ENCODE measurements around the gene DSCAM. TPM values are rescaled to one million over a fixed set of nuclear protein-coding genes. Genes with fewer than 3 reads are reported as not detected.

The DSCAM gene
- total RNA-seq, 1 donor from 2014 or later, result not detected

GRCh38 chr21:40562242-40563002, 284.5 kb downstream of the DSCAM start:
- Histone ChIP-seq H3K4me1 (no peaks in the 10 kb centered on the region), H3K27me3 (no peaks in the 10 kb centered on the region), H2AFZ (replicated peaks) (no peak overlapping the region), H3K27ac (no peak overlapping the region), H3K9me3 (ENCODE audit: low read depth) (no peaks in the 10 kb centered on the region), H3K4me2 (no peak overlapping the region), H3K36me3 (no peaks in the 10 kb centered on the region), H3F3A (ENCODE audit: low read depth) (no peaks in the 10 kb centered on the region), H3K79me2 (ENCODE audit: low read depth) (no peaks in the 10 kb centered on the region), H3K4me3 (no peak overlapping the region), H4K20me1 (ENCODE audit: low read depth) (no peaks in the 10 kb centered on the region), H3K9ac (no peak overlapping the region)
- no peak for DNase-seq (ENCODE audit: low spot score)
- Mint-ChIP-seq H3K9me3 (no peaks in the 10 kb centered on the region), H3K27me3 (ENCODE audit: insufficient read depth, low read depth) (peaks cover 2% of the 10 kb centered on the region), H3K4me3 (no peak overlapping the region), H3K36me3 (no peaks in the 10 kb centered on the region), H3K27ac (no peak overlapping the region), H3K4me1 (no peaks in the 10 kb centered on the region)
- no peak for TF ChIP-seq EZH2 (IDR thresholded peaks at IDR 0.05)
- no peak for TF ChIP-seq EZH2phosphoT487 (IDR thresholded peaks at IDR 0.05)
- no peak for TF ChIP-seq CTCF (IDR thresholded peaks at IDR 0.05)

- Histone ChIP-seq H3K79me2 (ENCODE audit: low read depth) (no peaks in the 10 kb centered on the region), H3F3A (ENCODE audit: low read depth) (no peaks in the 10 kb centered on the region), H3K36me3 (no peaks in the 10 kb centered on the region), H3K27me3 (no peaks in the 10 kb centered on the region), H3K4me1 (no peaks in the 10 kb centered on the region), H3K9me3 (ENCODE audit: low read depth) (no peaks in the 10 kb centered on the region), H4K20me1 (ENCODE audit: low read depth) (no peaks in the 10 kb centered on the region), H3K4me2 (no peak overlapping the region), H3K27ac (no peak overlapping the region), H3K9ac (no peak overlapping the region), H2AFZ (replicated peaks) (no peak overlapping the region), H3K4me3 (no peak overlapping the region)
- peaks cover 2% of the 10 kb centered on the region for H3K9me3 Mint-ChIP-seq
- H3K27me3 Mint-ChIP-seq (ENCODE audit: insufficient read depth, low read depth), result peaks cover 2% of the 10 kb centered on the region
- H3K4me1 Mint-ChIP-seq, result no peaks in the 10 kb centered on the region
- TF ChIP-seq EZH2phosphoT487 (IDR thresholded peaks at IDR 0.05), result no peak
- no peak for TF ChIP-seq EZH2 (IDR thresholded peaks at IDR 0.05)
- TF ChIP-seq CTCF (IDR thresholded peaks at IDR 0.05), result no peak
- H3K36me3 Mint-ChIP-seq, result no peaks in the 10 kb centered on the region
- no peak for DNase-seq (ENCODE audit: low spot score)
- H3K27ac Mint-ChIP-seq, result no peak overlapping the region
- H3K4me3 Mint-ChIP-seq, result no peak overlapping the region
Measured at GRCh38 chr21:40556442-40556968, 290.5 kb downstream of the DSCAM start.

- no peak overlapping the region for H3K4me3 Mint-ChIP-seq
- H3K79me2 ChIP-seq (ENCODE audit: low read depth), result no peaks in the 10 kb centered on the region
- H3K27ac ChIP-seq, result no peak overlapping the region
- no peak for TF ChIP-seq CTCF (IDR thresholded peaks at IDR 0.05)
- H3K9ac ChIP-seq, result no peak overlapping the region
- no peaks in the 10 kb centered on the region for H3K27me3 ChIP-seq
- H3K36me3 Mint-ChIP-seq, result no peaks in the 10 kb centered on the region
- H4K20me1 ChIP-seq (ENCODE audit: low read depth), result no peaks in the 10 kb centered on the region
- H2AFZ ChIP-seq (replicated peaks), result no peak overlapping the region
- H3K4me1 Mint-ChIP-seq, result no peaks in the 10 kb centered on the region
- no peak overlapping the region for H3K4me3 ChIP-seq
- H3K27ac Mint-ChIP-seq, result no peak overlapping the region
- H3K27me3 Mint-ChIP-seq (ENCODE audit: insufficient read depth, low read depth), result peaks cover 4% of the 10 kb centered on the region
- no peaks in the 10 kb centered on the region for H3F3A ChIP-seq (ENCODE audit: low read depth)
- DNase-seq (ENCODE audit: low spot score), result no peak
- no peak overlapping the region for H3K4me2 ChIP-seq
- no peaks in the 10 kb centered on the region for H3K36me3 ChIP-seq
- peaks cover 9% of the 10 kb centered on the region for H3K9me3 Mint-ChIP-seq
- no peaks in the 10 kb centered on the region for H3K9me3 ChIP-seq (ENCODE audit: low read depth)
- H3K4me1 ChIP-seq, result no peaks in the 10 kb centered on the region
Measured at GRCh38 chr21:40555021-40555528, 291.9 kb downstream of the DSCAM start.
